HG02840 (cell line): ENCODE measurements around the gene STOX1.
"Not testable (repeated sequence)": the region's sequence is repeated elsewhere in the genome, so short reads cannot be mapped to it uniquely, and the experiment has no call there.

Experiments used
- ATAC-seq: cut with Tn5 transposase; IDR thresholded peaks from one replicate; pipeline ENCODE4 v1.9.1; 2021; ENCODE audit warnings: mild to moderate bottlenecking, moderate library complexity, moderate number of reproducible peaks; ENCODE audit not compliant: unreplicated experiment, low FRiP score

The STOX1 gene

GRCh38 chr10:68878496-68878895 is 51.2 kb downstream of the STOX1 start:
- ATAC-seq: no peak

- no peak for ATAC-seq
Measured at GRCh38 chr10:68879628-68880027, 52.3 kb downstream of the STOX1 start.

- no peak for ATAC-seq
Measured at GRCh38 chr10:68880181-68880580, 52.9 kb downstream of the STOX1 start.

DNA sequence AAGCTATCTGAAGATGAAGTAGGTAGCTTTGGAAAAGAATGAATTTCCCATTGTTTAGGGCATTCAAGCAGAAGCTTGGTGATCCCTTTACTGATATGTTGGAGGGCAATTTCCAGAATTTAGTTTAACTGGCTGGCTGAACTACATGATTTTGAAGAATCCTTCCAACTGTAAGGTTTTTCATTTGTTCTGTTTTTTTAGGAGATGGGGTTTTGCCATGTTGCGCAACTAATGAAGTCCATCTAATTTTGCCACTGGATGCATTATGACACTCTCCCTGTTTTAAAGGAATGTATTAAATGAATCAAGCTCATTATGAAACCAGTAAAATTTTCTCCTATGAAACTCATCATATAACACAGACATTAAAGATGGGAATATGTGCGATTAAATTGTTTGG is 67.7 kb downstream of the STOX1 start:
- no peak for ATAC-seq

DNA sequence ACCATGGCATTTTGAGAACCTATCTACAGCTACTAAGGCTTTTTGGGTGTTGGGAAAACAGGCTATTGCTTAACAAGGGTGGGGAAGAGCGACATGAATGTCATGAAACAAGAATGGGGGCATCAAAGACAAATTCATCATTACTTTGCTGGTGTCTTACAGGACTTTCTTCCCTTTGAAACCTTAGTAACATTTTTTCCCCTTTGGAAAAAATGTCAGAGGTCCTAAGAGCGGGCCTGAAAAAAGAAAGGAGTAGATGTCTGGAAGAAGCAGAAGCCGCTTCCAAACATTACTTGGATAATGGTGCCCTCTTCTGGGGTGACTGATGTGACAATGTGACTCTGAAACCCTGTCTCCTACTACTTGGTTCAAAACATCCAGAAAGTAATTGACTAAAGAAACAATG is 70.0 kb downstream of the STOX1 start:
- ATAC-seq: no peak

- ATAC-seq: no peak
Measured at GRCh38 chr10:68899186-68899745, 71.9 kb downstream of the STOX1 start.

DNA sequence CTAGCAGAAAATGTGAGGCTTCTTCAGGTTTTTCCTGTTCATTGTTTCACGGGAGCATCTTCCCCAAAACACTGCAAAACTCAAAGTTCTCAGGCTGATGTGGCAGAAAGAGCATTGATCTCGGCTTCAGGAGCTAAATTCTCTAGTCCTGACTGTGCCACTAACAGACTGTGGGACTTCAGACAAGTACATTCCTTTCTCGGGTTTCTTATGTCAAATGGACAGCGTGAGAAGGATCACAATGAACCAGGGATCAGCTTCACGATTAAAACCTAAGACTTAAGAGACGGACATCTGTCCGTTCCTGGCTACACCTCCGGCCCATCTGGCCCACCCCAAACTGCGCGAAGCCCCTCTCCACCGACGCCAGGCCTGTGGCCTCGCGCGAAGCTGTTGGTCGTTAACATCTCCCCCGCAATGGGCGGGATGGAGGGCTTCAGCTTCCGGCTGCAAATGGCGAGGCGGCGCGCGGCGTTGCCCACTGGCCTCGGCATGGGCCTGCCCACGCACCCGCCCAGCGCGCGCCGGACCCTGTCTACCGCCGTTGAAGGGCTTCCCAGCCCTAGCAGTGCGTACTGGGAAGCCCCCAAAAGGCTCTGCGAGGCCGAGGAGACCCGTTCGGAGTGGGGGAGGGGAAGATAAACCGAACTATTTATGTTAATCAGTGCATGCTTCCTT is 73.2 kb downstream of the STOX1 start:
- ATAC-seq: peak; percentile 40

GRCh38 chr10:68901105-68901927 is 74.0 kb downstream of the STOX1 start, which contains the start of gene DDX50:
Gene DDX50 (plus strand): TSS chr10:68901315. CDS start chr10:68901385, 70 bp downstream.
- ATAC-seq: peak; percentile 97

DNA sequence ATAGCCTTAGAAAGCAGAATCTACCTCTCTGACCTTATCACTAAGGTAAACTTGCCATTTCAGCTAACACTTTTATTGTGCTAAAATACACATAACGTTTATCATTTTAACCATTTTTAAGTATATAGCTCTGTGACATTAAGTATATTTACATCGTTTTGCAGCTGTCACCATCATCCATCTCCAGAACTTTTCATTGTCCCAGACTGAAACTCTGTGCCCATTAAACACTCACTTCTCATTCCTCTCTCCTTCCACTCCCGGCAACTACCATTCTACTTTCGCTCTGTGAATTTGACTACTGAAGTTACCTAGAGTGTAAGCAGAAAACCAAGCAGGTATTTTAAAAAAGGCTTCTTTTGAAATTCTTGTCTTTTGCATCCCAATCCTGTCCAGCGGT is 75.1 kb downstream of the STOX1 start:
- no peak for ATAC-seq

DNA sequence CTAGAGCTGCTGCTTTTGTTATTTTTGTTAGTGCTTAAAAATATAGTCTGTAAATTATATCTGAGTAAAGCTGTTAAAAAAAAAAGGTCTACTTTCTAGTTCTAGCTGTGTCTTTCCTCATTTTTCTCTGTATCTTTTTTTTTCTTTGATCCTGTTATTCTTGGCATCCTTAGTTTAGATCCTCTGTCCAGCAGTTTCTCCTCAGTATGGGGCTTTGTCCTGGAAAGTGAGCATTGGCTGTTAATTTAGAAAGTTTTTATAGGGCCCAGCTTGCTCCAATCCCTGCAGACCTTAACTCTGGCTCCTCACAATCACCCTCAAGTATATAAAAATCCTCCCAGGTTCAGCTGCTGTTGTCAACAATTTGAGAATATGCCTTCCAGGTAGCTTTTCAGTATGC is 97.3 kb downstream of the STOX1 start:
- ATAC-seq: no peak

- ATAC-seq: no peak
Measured at GRCh38 chr10:68925489-68925888, 98.2 kb downstream of the STOX1 start.

DNA sequence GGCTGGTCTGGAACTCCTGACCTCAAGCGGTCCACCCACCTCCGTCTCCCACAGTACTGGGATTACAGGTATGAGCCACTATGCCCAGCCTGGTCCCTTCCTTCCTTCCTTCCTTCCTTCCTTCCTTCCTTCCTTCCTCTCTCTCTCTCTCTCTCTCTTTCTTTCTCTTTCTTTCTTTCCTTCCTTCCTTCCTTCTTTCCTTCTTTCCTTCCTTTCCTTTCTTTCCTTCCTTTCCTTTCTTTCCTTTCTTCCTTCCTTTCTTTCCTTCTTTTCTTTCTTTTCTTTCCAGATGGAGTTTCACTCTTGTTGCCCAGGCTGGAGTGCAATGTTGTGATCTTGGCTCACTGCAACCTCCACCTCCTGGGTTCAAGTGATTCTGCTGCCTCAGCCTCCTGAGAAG is 101.8 kb downstream of the STOX1 start:
- ATAC-seq: not testable (repeated sequence)

DNA sequence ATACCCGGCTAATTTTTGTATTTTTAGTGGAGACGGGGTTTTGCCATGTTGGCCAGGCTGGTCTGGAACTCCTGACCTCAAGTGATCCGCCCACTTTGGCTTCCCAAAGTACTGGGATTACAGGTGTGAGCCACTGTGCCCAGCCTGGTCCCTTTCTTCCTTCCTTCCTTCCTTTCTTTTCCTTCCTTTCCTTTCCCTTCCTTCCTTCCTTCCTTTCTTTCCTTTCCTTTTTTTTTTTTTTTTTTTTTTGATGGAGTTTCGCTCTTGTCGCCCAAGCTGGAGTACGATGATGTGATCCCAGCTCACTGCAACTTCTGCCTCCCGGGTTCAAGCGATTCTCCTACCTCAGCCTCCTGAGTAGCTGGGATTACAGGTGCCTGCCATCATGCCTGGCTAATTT is 102.6 kb downstream of the STOX1 start:
- not testable (repeated sequence) for ATAC-seq

DNA sequence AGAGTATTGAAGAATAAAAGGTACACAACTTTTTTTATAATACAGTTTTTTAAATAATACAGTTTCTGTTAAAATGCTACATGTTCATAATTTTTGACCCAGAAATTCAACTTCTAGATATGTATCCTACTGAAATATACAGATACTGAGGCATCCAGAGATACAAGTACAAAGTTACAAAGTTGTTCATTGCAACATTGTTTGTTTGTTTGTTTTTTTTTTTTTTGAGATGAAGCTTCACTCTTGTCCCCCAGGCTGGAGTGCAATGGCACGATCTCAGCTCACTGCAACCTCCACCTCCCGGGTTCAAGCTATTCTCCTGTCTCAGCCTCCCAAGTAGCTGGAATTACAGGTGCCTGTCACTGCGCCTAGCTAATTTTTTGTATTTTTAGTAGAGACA is 105.5 kb downstream of the STOX1 start:
- not testable (repeated sequence) for ATAC-seq

DNA sequence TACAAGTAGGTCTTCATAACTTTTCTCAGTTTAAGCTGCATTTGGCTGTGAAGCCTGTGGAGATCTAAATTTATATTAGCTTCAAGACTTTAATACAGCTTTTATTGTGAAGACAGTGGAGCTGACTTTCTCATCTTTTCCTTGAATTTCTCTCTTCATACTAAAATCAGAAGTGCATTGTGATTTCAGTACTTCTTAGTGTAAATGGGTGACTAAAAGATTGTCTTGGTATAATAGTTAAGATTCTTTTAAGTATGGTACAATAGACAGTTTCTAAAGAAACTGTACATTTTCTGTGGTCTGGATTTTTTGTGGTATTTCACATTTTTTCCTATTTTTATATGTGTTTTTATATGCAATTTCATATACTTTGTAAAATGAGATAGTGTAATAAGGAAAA is 107.7 kb downstream of the STOX1 start:
- ATAC-seq: no peak

DNA sequence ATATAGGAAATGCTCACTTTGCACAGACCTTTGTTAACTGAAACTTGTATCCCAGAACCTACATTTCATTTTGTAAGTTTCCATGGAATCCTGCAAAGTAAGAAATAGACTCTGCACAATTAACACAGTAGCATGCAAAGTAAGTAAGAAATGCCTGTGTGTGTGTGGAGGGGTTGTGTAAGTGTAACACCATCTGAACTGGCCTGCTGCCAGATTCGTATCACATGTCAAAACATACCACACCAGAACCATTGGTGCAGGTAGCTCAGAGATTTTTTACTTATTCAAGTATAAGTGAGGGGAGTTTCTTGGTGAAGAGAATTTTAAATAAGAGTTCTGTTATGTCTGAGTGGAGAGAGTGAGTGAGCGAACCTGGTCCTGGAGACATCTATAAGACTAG is 110.8 kb downstream of the STOX1 start:
- ATAC-seq: no peak

DNA sequence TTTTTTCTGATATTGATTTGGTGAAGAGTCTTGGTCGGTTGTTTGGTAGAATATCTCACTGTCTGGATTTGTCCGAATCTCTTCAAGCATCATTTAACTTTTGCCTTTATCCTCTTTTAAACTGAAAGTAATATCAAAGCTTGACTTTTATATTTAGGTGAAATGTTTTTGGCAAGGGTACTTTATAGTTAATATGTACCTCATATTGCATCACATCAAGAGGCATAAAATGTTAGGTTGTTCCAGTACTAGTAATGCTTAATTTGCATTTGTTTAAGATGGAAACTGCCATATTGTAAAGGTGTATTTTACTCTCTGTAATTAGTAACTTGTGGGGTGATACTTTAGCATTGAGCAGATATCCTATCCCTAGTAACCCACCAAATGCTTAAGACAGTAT is 111.6 kb downstream of the STOX1 start:
- ATAC-seq: no peak

- not testable (repeated sequence) for ATAC-seq
Measured at GRCh38 chr10:68940917-68941316, 113.6 kb downstream of the STOX1 start.
